GM19240 (cell line): Measurements from ENCODE around the gene ZYX.
"Not testable (repeated sequence)": the region's sequence is repeated elsewhere in the genome, so short reads cannot be mapped to it uniquely, and the experiment has no call there.

ENCODE experiments used
- DNase-seq: peaks from one replicate; pipeline ENCODE4 v3.0.0; 2011; ENCODE audit warnings: low spot score; ENCODE audit not compliant: insufficient read length

Gene ZYX

GRCh38 chr7:143396625-143397556 lies 15.7 kb downstream of the ZYX start:
- DNase-seq: no peak

GRCh38 chr7:143397710-143398530 lies 16.8 kb downstream of the ZYX start:
- DNase-seq: no peak

- no peak for DNase-seq
Observed at GRCh38 chr7:143398616-143399015, 17.5 kb downstream of the ZYX start.

GRCh38 chr7:143399151-143399550 lies 18.0 kb downstream of the ZYX start:
- no peak for DNase-seq

- no peak for DNase-seq
Observed at GRCh38 chr7:143399642-143400041, 18.5 kb downstream of the ZYX start.

- no peak for DNase-seq
Observed at GRCh38 chr7:143401265-143401664, 20.1 kb downstream of the ZYX start.

GRCh38 chr7:143402233-143402632 lies 21.1 kb downstream of the ZYX start:
- not testable (repeated sequence) for DNase-seq

- DNase-seq: no peak
Observed at GRCh38 chr7:143405173-143406001, 24.2 kb downstream of the ZYX start.

- no peak for DNase-seq
Observed at GRCh38 chr7:143406002-143406357, 24.8 kb downstream of the ZYX start.

- no peak for DNase-seq
Observed at GRCh38 chr7:143407287-143408251, 26.4 kb downstream of the ZYX start.

- no peak for DNase-seq
Observed at GRCh38 chr7:143408252-143408685, 27.1 kb downstream of the ZYX start.

- DNase-seq: no peak
Observed at GRCh38 chr7:143408686-143409561, 27.8 kb downstream of the ZYX start, which contains the start of gene EPHA1. Gene EPHA1, minus strand, starts transcription at chr7:143408856. Its CDS starts 51 bp downstream, at chr7:143408805.

- no peak for DNase-seq
Observed at GRCh38 chr7:143410521-143411004, 29.4 kb downstream of the ZYX start.

- no peak for DNase-seq
Observed at GRCh38 chr7:143411976-143412708, 31.0 kb downstream of the ZYX start.

GRCh38 chr7:143413123-143413522 lies 32.0 kb downstream of the ZYX start:
- no peak for DNase-seq

- not testable (repeated sequence) for DNase-seq
Observed at GRCh38 chr7:143415209-143415608, 34.1 kb downstream of the ZYX start.

GRCh38 chr7:143415742-143416397 lies 34.7 kb downstream of the ZYX start:
- no peak for DNase-seq
